A673 (cell line): ENCODE measurements around the gene SYNE2. TPM values are rescaled to one million over a fixed set of nuclear protein-coding genes. Genes with fewer than 3 reads are reported as not detected.
"Not testable (repeated sequence)": the region's sequence is repeated elsewhere in the genome, so short reads cannot be mapped to it uniquely, and the experiment has no call there.

Experiments
- BruUV-seq: library from RNA; stranded (reverse); fragments of 400-500 nt; replicated peaks from 2 replicates; lab custom pipeline; 2021; lab: Mats Ljungman, UMichigan
- CTCF ChIA-PET: fragments of 300-600 bp; sonication (Branson Sonifier 250); formaldehyde crosslinking; loops from one replicate; lab custom pipeline; 2022; ENCODE audit warnings: antibody characterized with exemption; lab: Charles Lee
- POLR2A ChIA-PET: fragments of 300-600 bp; sonication (Branson Sonifier 250); formaldehyde crosslinking; loops from one replicate; lab custom pipeline; 2022; ENCODE audit warnings: antibody characterized with exemption; ENCODE audit not compliant: low non-redundant PET; lab: Charles Lee
- DNase-seq: peaks from one replicate; pipeline ENCODE4 v3.0.0-alpha.2; 2015; ENCODE audit warnings: low spot score
- H3K27ac ChIP-seq: fragments of 200-600 bp; sonication (generic); 2 replicates; pipeline ENCODE4 v1.5.1; 2016; ENCODE audit warnings: mixed run types, low read depth, mild to moderate bottlenecking, mixed read lengths, antibody characterized with exemption, low read length; ENCODE audit not compliant: poor library complexity, severe bottlenecking
- H3K27me3 ChIP-seq: fragments of 200-600 bp; sonication (generic); replicated peaks from 2 replicates; pipeline ENCODE4 v1.6.1; 2017; ENCODE audit warnings: mixed run types, low read depth, mild to moderate bottlenecking, mixed read lengths, antibody characterized with exemption, low read length; ENCODE audit not compliant: insufficient read depth, poor library complexity
- H3K36me3 ChIP-seq: fragments of 200-600 bp; sonication (generic); 2 replicates; pipeline ENCODE4 v1.6.1; 2016; ENCODE audit warnings: mixed run types, mild to moderate bottlenecking, mixed read lengths, antibody characterized with exemption, low read length; ENCODE audit not compliant: insufficient read depth, poor library complexity, severe bottlenecking
- H3K4me1 ChIP-seq: fragments of 200-600 bp; sonication (generic); 2 replicates; pipeline ENCODE4 v1.6.1; 2017; ENCODE audit warnings: mixed run types, mild to moderate bottlenecking, mixed read lengths, antibody characterized with exemption, low read length; ENCODE audit not compliant: insufficient read depth, poor library complexity, severe bottlenecking
- H3K4me3 ChIP-seq: fragments of 200-600 bp; sonication (generic); 2 replicates; pipeline ENCODE4 v1.5.1; 2016; ENCODE audit warnings: low read depth, mixed run types, mild to moderate bottlenecking, mixed read lengths, low read length; ENCODE audit not compliant: poor library complexity, severe bottlenecking
- H3K9me3 ChIP-seq: fragments of 200-600 bp; sonication (generic); 2 replicates; pipeline ENCODE4 v1.6.1; 2016; ENCODE audit warnings: mixed run types, low read depth, mild to moderate bottlenecking, mixed read lengths, antibody characterized with exemption, low read length; ENCODE audit not compliant: poor library complexity, severe bottlenecking
- EZH2 ChIP-seq: fragments of 200-600 bp; sonication (generic); IDR thresholded peaks from 2 replicates; pipeline ENCODE4 v1.6.1; 2017; ENCODE audit warnings: borderline replicate concordance, low read depth, mild to moderate bottlenecking, mixed read lengths, antibody characterized with exemption, low read length; ENCODE audit not compliant: poor library complexity, severe bottlenecking
- intact Hi-C: fragments of 100-400 bp; cut with micrococcal nuclease; formaldehyde crosslinking; loops from one replicate; pipeline ENCODE4 v1.10.0; 2022; ENCODE audit not compliant: unreplicated experiment
- total RNA-seq: library from RNA; stranded (reverse); gene quantifications from 2 replicates; pipeline ENCODE4 v1.2.3, GENCODE V29; 2021
- TF ChIP-seq, protein P1 (sequence below): fragments of 300-800, 200-600 bp; sonication (generic); conservative IDR thresholded peaks from 2 replicates; pipeline ENCODE4 v1.5.1; 2017; ENCODE audit warnings: low read depth, mild to moderate bottlenecking, antibody characterized with exemption, low read length, moderate library complexity, mixed read lengths

The SYNE2 gene
- total RNA-seq, 1 experiment from 2014 or later = 68.2 TPM

DNA sequence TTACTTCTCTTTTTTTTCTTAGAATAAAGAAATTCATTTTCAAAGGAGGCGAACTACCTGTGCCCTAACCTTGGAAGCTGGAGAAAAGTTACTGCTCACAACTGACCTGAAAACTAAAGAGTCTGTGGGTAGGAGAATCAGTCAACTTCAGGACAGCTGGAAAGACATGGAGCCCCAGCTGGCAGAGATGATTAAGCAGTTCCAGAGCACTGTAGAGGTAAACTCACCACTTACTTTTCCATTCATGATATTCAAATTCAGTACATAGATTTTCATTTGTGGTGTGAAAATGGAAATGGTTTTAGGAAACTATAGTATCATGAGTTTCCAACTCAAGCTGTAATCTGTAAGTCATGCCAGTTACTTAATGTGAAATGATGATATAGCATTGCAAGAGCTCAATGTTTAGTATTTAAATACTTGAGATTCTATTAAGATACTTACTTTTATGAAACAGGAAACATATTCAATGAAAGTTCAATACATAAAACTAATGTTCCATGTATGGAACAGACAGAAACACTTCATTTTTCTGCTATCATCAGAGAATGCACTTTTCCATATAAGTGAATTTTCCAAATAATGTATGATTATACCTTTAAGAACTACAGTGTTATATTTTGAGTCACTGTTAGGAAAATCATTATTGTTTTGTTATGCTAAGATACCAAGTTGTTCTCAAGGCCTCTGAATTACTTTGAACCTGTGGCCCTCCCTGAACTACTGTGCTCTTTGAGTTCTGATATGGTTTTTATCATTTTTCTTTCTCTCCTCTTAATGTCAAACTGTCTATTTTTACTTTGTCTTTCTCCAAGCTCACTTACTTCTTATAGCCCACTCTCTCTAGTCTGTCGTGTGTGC is 322.3 kb downstream of the SYNE2 start:
- no peaks in the 10 kb centered on the region for H3K4me1 ChIP-seq
- CTCF ChIA-PET = no interaction called here
- DNase-seq = no peak
- H3K9me3 ChIP-seq = no peaks in the 10 kb centered on the region
- H3K36me3 ChIP-seq = peaks cover 6% of the 10 kb centered on the region
- no peak overlapping the region for H3K27ac ChIP-seq
- TF ChIP-seq, protein P1, sequence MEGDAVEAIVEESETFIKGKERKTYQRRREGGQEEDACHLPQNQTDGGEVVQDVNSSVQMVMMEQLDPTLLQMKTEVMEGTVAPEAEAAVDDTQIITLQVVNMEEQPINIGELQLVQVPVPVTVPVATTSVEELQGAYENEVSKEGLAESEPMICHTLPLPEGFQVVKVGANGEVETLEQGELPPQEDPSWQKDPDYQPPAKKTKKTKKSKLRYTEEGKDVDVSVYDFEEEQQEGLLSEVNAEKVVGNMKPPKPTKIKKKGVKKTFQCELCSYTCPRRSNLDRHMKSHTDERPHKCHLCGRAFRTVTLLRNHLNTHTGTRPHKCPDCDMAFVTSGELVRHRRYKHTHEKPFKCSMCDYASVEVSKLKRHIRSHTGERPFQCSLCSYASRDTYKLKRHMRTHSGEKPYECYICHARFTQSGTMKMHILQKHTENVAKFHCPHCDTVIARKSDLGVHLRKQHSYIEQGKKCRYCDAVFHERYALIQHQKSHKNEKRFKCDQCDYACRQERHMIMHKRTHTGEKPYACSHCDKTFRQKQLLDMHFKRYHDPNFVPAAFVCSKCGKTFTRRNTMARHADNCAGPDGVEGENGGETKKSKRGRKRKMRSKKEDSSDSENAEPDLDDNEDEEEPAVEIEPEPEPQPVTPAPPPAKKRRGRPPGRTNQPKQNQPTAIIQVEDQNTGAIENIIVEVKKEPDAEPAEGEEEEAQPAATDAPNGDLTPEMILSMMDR = no peak
- no peak for TF ChIP-seq EZH2
- H3K4me3 ChIP-seq = no peak overlapping the region
- intact Hi-C loops = no loop called here
- POLR2A ChIA-PET = no interaction called here
- no peaks in the 10 kb centered on the region for H3K27me3 ChIP-seq
- BruUV-seq = no TSS peak

DNA sequence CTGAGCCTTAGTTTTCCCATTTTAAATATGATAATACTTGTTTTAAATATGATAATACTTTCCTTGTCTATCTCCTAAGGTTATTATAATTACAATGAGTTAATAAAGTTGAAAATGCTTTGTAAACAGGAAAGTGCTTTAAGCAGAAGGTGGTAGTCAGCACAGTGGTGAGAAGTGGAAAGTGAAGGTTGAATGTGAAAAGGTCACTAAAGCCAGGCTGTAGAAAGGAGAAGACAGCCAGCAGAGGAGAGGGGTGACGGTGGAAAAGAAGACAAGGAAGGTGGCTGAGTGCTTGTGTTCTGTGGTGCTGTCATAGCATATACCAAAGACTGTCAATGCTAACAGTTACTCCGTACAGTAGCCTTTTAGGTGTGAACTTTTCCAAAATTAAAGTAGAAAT is 323.5 kb downstream of the SYNE2 start:
- intact Hi-C loops = no loop called here

DNA sequence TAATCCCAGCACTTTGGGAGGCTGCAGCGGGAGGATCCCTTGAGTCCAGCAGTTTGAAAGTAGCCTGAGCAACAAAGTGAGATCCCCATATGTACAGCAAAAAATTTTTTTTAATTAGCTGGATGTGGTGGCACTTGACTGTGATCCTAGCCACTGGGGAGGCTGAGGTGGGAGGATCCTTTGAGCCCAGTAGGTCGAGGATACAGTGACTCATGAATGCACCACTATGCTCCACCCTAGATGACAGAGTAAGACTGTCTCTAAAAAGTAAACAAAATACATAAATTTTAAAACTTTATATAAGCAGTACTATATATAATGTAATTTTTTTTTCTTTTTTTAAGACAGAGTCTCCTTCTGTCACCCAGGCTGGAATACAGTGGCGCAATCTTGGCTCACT is 326.0 kb downstream of the SYNE2 start:
- intact Hi-C loops = no loop called here
- no TSS peak for BruUV-seq
- Histone ChIP-seq H3K4me1 (no peaks in the 10 kb centered on the region), H3K27me3 (no peaks in the 10 kb centered on the region), H3K4me3 (no peak overlapping the region), H3K9me3 (no peaks in the 10 kb centered on the region), H3K36me3 (peaks cover 6% of the 10 kb centered on the region), H3K27ac (no peak overlapping the region)
- DNase-seq = no peak
- POLR2A ChIA-PET = no interaction called here
- TF ChIP-seq EZH2 = no peak
- TF ChIP-seq, protein P1 = no peak
- CTCF ChIA-PET = no interaction called here

More for the DNA sequence above, 323.5 kb downstream of the SYNE2 start:
- Histone ChIP-seq H3K4me1 (no peaks in the 10 kb centered on the region), H3K9me3 (no peaks in the 10 kb centered on the region), H3K27me3 (no peaks in the 10 kb centered on the region), H3K36me3 (peaks cover 6% of the 10 kb centered on the region), H3K4me3 (no peak overlapping the region), H3K27ac (no peak overlapping the region)
- DNase-seq = no peak
- CTCF ChIA-PET = no interaction called here
- BruUV-seq = no TSS peak
- TF ChIP-seq, protein P1 = no peak
- no peak for TF ChIP-seq EZH2
- POLR2A ChIA-PET = no interaction called here

DNA sequence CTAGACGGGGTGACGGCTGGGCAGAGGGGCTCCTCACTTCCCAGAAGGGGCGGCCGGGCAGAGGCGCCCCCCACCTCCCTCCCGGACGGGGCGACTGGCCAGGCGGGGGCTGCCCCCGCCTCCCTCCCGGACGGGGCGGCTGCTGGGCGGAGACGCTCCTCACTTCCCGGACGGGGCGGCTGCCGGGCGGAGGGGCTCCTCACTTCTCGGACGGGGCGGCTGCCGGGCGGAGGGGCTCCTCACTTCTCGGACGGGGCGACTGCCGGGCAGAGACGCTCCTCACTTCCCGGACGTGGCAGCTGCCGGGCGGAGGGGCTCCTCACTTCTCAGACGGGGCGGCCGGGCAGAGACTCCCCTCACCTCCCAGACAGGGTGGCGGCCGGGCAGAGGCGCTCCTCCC is 330.1 kb downstream of the SYNE2 start:
- BruUV-seq, intact Hi-C loops, POLR2A ChIA-PET, DNase-seq, H3K9me3 ChIP-seq, H3K27ac ChIP-seq, H3K4me3 ChIP-seq, CTCF ChIA-PET, H3K36me3 ChIP-seq, H3K27me3 ChIP-seq, H3K4me1 ChIP-seq: not testable (repeated sequence)
